Kidney epithelial cell (primary cell): Measurements from ENCODE around the gene KCNMB1. TPM values are rescaled to one million over a fixed set of nuclear protein-coding genes. Genes with fewer than 3 reads are reported as not detected.

Experiments
- DNase-seq: peaks from one replicate; pipeline ENCODE4 v3.0.0-alpha.2; 2010; ENCODE audit warnings: low read depth
- H3K27me3 ChIP-seq: 2 replicates; pipeline ENCODE4 v1.6.0; 2011; ENCODE audit warnings: low read length; ENCODE audit not compliant: control insufficient read depth, insufficient read depth
- H3K36me3 ChIP-seq: 2 replicates; pipeline ENCODE4 v1.5.1; 2011; ENCODE audit warnings: low read length; ENCODE audit not compliant: control insufficient read depth, insufficient read depth
- H3K4me3 ChIP-seq: 2 replicates; pipeline ENCODE4 v1.5.1; 2011; ENCODE audit warnings: low read depth, mild to moderate bottlenecking, control low read depth, low read length
- CTCF ChIP-seq: IDR thresholded peaks from 2 replicates; pipeline ENCODE4 v1.5.1; 2011; ENCODE audit warnings: mild to moderate bottlenecking, moderate library complexity, low read length, control low read depth, inconsistent platforms; ENCODE audit not compliant: insufficient read depth, poor library complexity, severe bottlenecking
- total RNA-seq: library from RNA; depleted of rRNA; stranded (reverse); fragments of >200 nt; gene quantifications from 2 replicates; pipeline ENCODE4 v1.2.3, GENCODE V29; 2015

The KCNMB1 gene
- total RNA-seq, 1 donor from 2014 or later, result 0.04 TPM

- H3K27me3 ChIP-seq, result no peaks in the 10 kb centered on the region
- H3K36me3 ChIP-seq, result no peaks in the 10 kb centered on the region
- no peak overlapping the region for H3K4me3 ChIP-seq
- no peak for TF ChIP-seq CTCF
- no peak for DNase-seq
These were observed 52.0 kb downstream of the KCNMB1 start for GRCh38 chr5:170337045-170337733.

- DNase-seq, result no peak
- H3K4me3 ChIP-seq, result no peak overlapping the region
- no peak for TF ChIP-seq CTCF
- no peaks in the 10 kb centered on the region for H3K36me3 ChIP-seq
- H3K27me3 ChIP-seq, result no peaks in the 10 kb centered on the region
These were observed 53.1 kb downstream of the KCNMB1 start for GRCh38 chr5:170336065-170336464.

GRCh38 chr5:170334626-170335025 lies 54.5 kb downstream of the KCNMB1 start:
- no peak overlapping the region for H3K4me3 ChIP-seq
- no peaks in the 10 kb centered on the region for H3K36me3 ChIP-seq
- no peaks in the 10 kb centered on the region for H3K27me3 ChIP-seq
- no peak for DNase-seq
- no peak for TF ChIP-seq CTCF

GRCh38 chr5:170333161-170333910 lies 55.8 kb downstream of the KCNMB1 start:
- no peak for DNase-seq
- Histone ChIP-seq H3K36me3 (no peaks in the 10 kb centered on the region), H3K4me3 (no peak overlapping the region), H3K27me3 (no peaks in the 10 kb centered on the region)
- no peak for TF ChIP-seq CTCF

- Histone ChIP-seq H3K36me3 (no peaks in the 10 kb centered on the region), H3K27me3 (no peaks in the 10 kb centered on the region), H3K4me3 (no peak overlapping the region)
- TF ChIP-seq CTCF, result no peak
- no peak for DNase-seq
These were observed 57.1 kb downstream of the KCNMB1 start for GRCh38 chr5:170332058-170332457.
